H1 (cell line): Measurements from ENCODE around the gene STAG2. TPM values are rescaled to one million over a fixed set of nuclear protein-coding genes. Genes with fewer than 3 reads are reported as not detected.

Experiments
- ATF3 ChIP-seq: IDR thresholded peaks from 2 replicates; pipeline ENCODE4 v1.6.1; 2011; ENCODE audit warnings: low read depth, mild to moderate bottlenecking, low read length; ENCODE audit not compliant: insufficient read depth
- BCL11A ChIP-seq, 2 experiments: IDR thresholded peaks; one replicate each; pipeline ENCODE4 v1.6.1; 2011; ENCODE audit warnings: low read depth in 2 of 2, low read length in 2 of 2, mild to moderate bottlenecking in 2 of 2
- BRCA1 ChIP-seq: IDR thresholded peaks from 2 replicates; pipeline ENCODE4 v1.6.1; 2012; ENCODE audit warnings: low read depth, low read length, improper control_type of control experiment
- CREB1 ChIP-seq: IDR thresholded peaks from 2 replicates; pipeline ENCODE4 v1.6.1; 2012; ENCODE audit warnings: inconsistent platforms
- FOSL1 ChIP-seq: IDR thresholded peaks from 2 replicates; pipeline ENCODE4 v1.6.1; 2011; ENCODE audit warnings: mild to moderate bottlenecking, low read depth, low read length, moderate library complexity; ENCODE audit not compliant: insufficient read depth
- MAX ChIP-seq: IDR thresholded peaks from 2 replicates; pipeline ENCODE4 v1.6.1; 2012; ENCODE audit warnings: inconsistent platforms
- SIX5 ChIP-seq: IDR thresholded peaks from 2 replicates; pipeline ENCODE4 v1.6.1; 2011; ENCODE audit warnings: mild to moderate bottlenecking, low read depth, low read length
- SUZ12 ChIP-seq: fragments of 200-600 bp; sonication (generic); IDR thresholded peaks from 2 replicates; pipeline ENCODE4 v1.6.1; 2012; ENCODE audit warnings: mild to moderate bottlenecking, inconsistent platforms, low read length, moderate library complexity, mixed read lengths
- polyA plus RNA-seq, 7 experiments: library from polyadenylated mRNA; depleted of rRNA in 3 of 7; stranded (reverse) in 5 of 7; unstranded in 2 of 7; fragments of >200 nt in 5 of 7; fragments of 200-250 nt in 2 of 7; gene quantifications; 1 replicate in 5 of 7; 2 replicates in 1 of 7; 4 replicates in 1 of 7; pipeline versions ENCODE4 v1.2.1 to v1.2.3, GENCODE V29; 2011 to 2013; ENCODE audit warnings: missing spikeins in 2 of 7, mixed read lengths in 2 of 7
- total RNA-seq: library from RNA; stranded (reverse); fragmentation: NEBNext Ultra II Directional; extraction: Animal tissue kit (Norgen Biotek cat#: 25700); gene quantifications from 2 replicates; pipeline ENCODE4 v1.2.1, GENCODE V29; 2021

STAG2 gene
- total and polyA plus RNA-seq, 2 of the 8 experiments (the other 6 are each of a cell fraction or from before 2014, with no cell fraction given): 20.3 to 94.9 TPM

GRCh38 chrX:124117325-124117724 lies 155.8 kb downstream of the STAG2 start (continued):
- no peak for TF ChIP-seq BCL11A (IDR thresholded peaks at IDR 0.05; ENCODE audit: low read depth in 2 of 2, low read length in 2 of 2)
- TF ChIP-seq CREB1: no peak
- no peak for TF ChIP-seq SUZ12
- no peak for TF ChIP-seq SIX5
- no peak for TF ChIP-seq FOSL1
- TF ChIP-seq BRCA1: no peak
- no peak for TF ChIP-seq MAX
- TF ChIP-seq ATF3: no peak
